T-helper 1 cell treated with Interleukin-12 subunit alpha and Interleukin-12 subunit beta and Interleukin-4 antibody, amounts not matched to agents 30 μg/mL and 1 μg/mL, for 36 hours (primary cell): ENCODE data around the gene BPIFB2.

Source experiments
- H3K27ac Mint-ChIP-seq: one replicate; pipeline ENCODE4 v1.8.0; 2021; ENCODE audit warnings: mild to moderate bottlenecking, mixed read lengths
- H3K27me3 Mint-ChIP-seq: one replicate; pipeline ENCODE4 v1.8.0; 2021; ENCODE audit warnings: low read depth, mixed read lengths
- H3K36me3 Mint-ChIP-seq: one replicate; pipeline ENCODE4 v1.8.0; 2021; ENCODE audit warnings: low read depth, mixed read lengths
- H3K4me1 Mint-ChIP-seq: one replicate; pipeline ENCODE4 v1.8.0; 2021; ENCODE audit warnings: low read depth, mixed read lengths
- H3K4me3 Mint-ChIP-seq: one replicate; pipeline ENCODE4 v1.8.0; 2021; ENCODE audit warnings: mild to moderate bottlenecking, moderate library complexity, mixed read lengths
- H3K9me3 Mint-ChIP-seq: one replicate; pipeline ENCODE4 v1.8.0; 2021; ENCODE audit warnings: mixed read lengths

BPIFB2 gene

GRCh38 chr20:33016581-33017109 is 9.1 kb downstream of the BPIFB2 start:
- no peaks in the 10 kb centered on the region for H3K9me3 Mint-ChIP-seq
- H3K27me3 Mint-ChIP-seq, result no peaks in the 10 kb centered on the region
- no peak overlapping the region for H3K27ac Mint-ChIP-seq
- no peaks in the 10 kb centered on the region for H3K36me3 Mint-ChIP-seq
- H3K4me3 Mint-ChIP-seq, result no peak overlapping the region
- no peaks in the 10 kb centered on the region for H3K4me1 Mint-ChIP-seq

- H3K4me1 Mint-ChIP-seq, result no peaks in the 10 kb centered on the region
- no peak overlapping the region for H3K4me3 Mint-ChIP-seq
- H3K36me3 Mint-ChIP-seq, result no peaks in the 10 kb centered on the region
- H3K27ac Mint-ChIP-seq, result no peak overlapping the region
- no peaks in the 10 kb centered on the region for H3K9me3 Mint-ChIP-seq
- H3K27me3 Mint-ChIP-seq, result no peaks in the 10 kb centered on the region
Observed at GRCh38 chr20:33017542-33017941, 10.0 kb downstream of the BPIFB2 start.

- Mint-ChIP-seq H3K27me3 (no peaks in the 10 kb centered on the region), H3K36me3 (no peaks in the 10 kb centered on the region), H3K9me3 (no peaks in the 10 kb centered on the region), H3K4me1 (no peaks in the 10 kb centered on the region), H3K27ac (no peak overlapping the region), H3K4me3 (no peak overlapping the region)
Observed at GRCh38 chr20:33018169-33018931, 10.8 kb downstream of the BPIFB2 start.

GRCh38 chr20:33019465-33020277 is 12.2 kb downstream of the BPIFB2 start:
- H3K27ac Mint-ChIP-seq, result no peak overlapping the region
- H3K9me3 Mint-ChIP-seq, result no peaks in the 10 kb centered on the region
- no peaks in the 10 kb centered on the region for H3K4me1 Mint-ChIP-seq
- no peaks in the 10 kb centered on the region for H3K36me3 Mint-ChIP-seq
- no peaks in the 10 kb centered on the region for H3K27me3 Mint-ChIP-seq
- H3K4me3 Mint-ChIP-seq, result no peak overlapping the region

GRCh38 chr20:33020278-33021161 is 13.0 kb downstream of the BPIFB2 start:
- no peaks in the 10 kb centered on the region for H3K9me3 Mint-ChIP-seq
- no peak overlapping the region for H3K4me3 Mint-ChIP-seq
- H3K4me1 Mint-ChIP-seq, result no peaks in the 10 kb centered on the region
- H3K27me3 Mint-ChIP-seq, result no peaks in the 10 kb centered on the region
- no peaks in the 10 kb centered on the region for H3K36me3 Mint-ChIP-seq
- H3K27ac Mint-ChIP-seq, result no peak overlapping the region

- H3K27me3 Mint-ChIP-seq, result no peaks in the 10 kb centered on the region
- no peak overlapping the region for H3K4me3 Mint-ChIP-seq
- H3K36me3 Mint-ChIP-seq, result no peaks in the 10 kb centered on the region
- no peak overlapping the region for H3K27ac Mint-ChIP-seq
- no peaks in the 10 kb centered on the region for H3K9me3 Mint-ChIP-seq
- no peaks in the 10 kb centered on the region for H3K4me1 Mint-ChIP-seq
Observed at GRCh38 chr20:33021879-33022278, 14.4 kb downstream of the BPIFB2 start.

GRCh38 chr20:33022289-33022688 is 14.8 kb downstream of the BPIFB2 start:
- Mint-ChIP-seq H3K4me1 (no peaks in the 10 kb centered on the region), H3K9me3 (no peaks in the 10 kb centered on the region), H3K27me3 (no peaks in the 10 kb centered on the region), H3K4me3 (no peak overlapping the region), H3K36me3 (no peaks in the 10 kb centered on the region), H3K27ac (no peak overlapping the region)

GRCh38 chr20:33022694-33023438 is 15.4 kb downstream of the BPIFB2 start:
- Mint-ChIP-seq H3K9me3 (no peaks in the 10 kb centered on the region), H3K4me3 (no peak overlapping the region), H3K27me3 (no peaks in the 10 kb centered on the region), H3K36me3 (no peaks in the 10 kb centered on the region), H3K27ac (no peak overlapping the region), H3K4me1 (no peaks in the 10 kb centered on the region)

- Mint-ChIP-seq H3K36me3 (no peaks in the 10 kb centered on the region), H3K4me1 (no peaks in the 10 kb centered on the region), H3K27me3 (no peaks in the 10 kb centered on the region), H3K9me3 (no peaks in the 10 kb centered on the region), H3K4me3 (no peak overlapping the region), H3K27ac (no peak overlapping the region)
Observed at GRCh38 chr20:33023439-33024242, 16.1 kb downstream of the BPIFB2 start.

- Mint-ChIP-seq H3K4me3 (no peak overlapping the region), H3K27me3 (no peaks in the 10 kb centered on the region), H3K27ac (no peak overlapping the region), H3K4me1 (no peaks in the 10 kb centered on the region), H3K36me3 (no peaks in the 10 kb centered on the region), H3K9me3 (no peaks in the 10 kb centered on the region)
Observed at GRCh38 chr20:33024243-33024560, 16.7 kb downstream of the BPIFB2 start.

GRCh38 chr20:33024609-33025317 is 17.3 kb downstream of the BPIFB2 start:
- Mint-ChIP-seq H3K27ac (no peak overlapping the region), H3K27me3 (no peaks in the 10 kb centered on the region), H3K4me3 (no peak overlapping the region), H3K9me3 (no peaks in the 10 kb centered on the region), H3K4me1 (no peaks in the 10 kb centered on the region), H3K36me3 (no peaks in the 10 kb centered on the region)

- Mint-ChIP-seq H3K27me3 (no peaks in the 10 kb centered on the region), H3K4me1 (no peaks in the 10 kb centered on the region), H3K4me3 (no peak overlapping the region), H3K27ac (no peak overlapping the region), H3K9me3 (no peaks in the 10 kb centered on the region), H3K36me3 (no peaks in the 10 kb centered on the region)
Observed at GRCh38 chr20:33025318-33025876, 17.9 kb downstream of the BPIFB2 start.
